IMR-90 (cell line): Measurements from ENCODE around the gene LYRM4. TPM values are rescaled to one million over a fixed set of nuclear protein-coding genes. Genes with fewer than 3 reads are reported as not detected.

Experiments used
- ATAC-seq: fragments of 200-7000 bp; cut with Tn5 transposase; 2 replicates; pipeline ENCODE4 v1.9.1; 2020; ENCODE audit warnings: low read depth, mild to moderate bottlenecking, moderate library complexity
- BruUV-seq: library from RNA; stranded (reverse); fragments of 400-500 nt; replicated peaks from 2 replicates; lab custom pipeline; 2021; lab: Mats Ljungman, UMichigan
- CTCF ChIA-PET: fragments of 300-600 bp; formaldehyde crosslinking; extraction: SDS; loops from one replicate; lab custom pipeline; 2021; ENCODE audit warnings: antibody characterized with exemption; lab: Yijun Ruan, JAX
- POLR2A ChIA-PET: fragments of 300-600 bp; sonication (Branson Sonifier 250); formaldehyde crosslinking; loops from one replicate; lab custom pipeline; 2022; ENCODE audit warnings: antibody characterized with exemption; ENCODE audit not compliant: unreplicated experiment; lab: Charles Lee
- DNase-seq: peaks from one replicate; pipeline ENCODE4 v3.0.0; 2013
- H2AFZ ChIP-seq: replicated peaks from 2 replicates; pipeline ENCODE3; 2013; ENCODE audit warnings: low read length, mild to moderate bottlenecking; ENCODE audit not compliant: poor library complexity
- H2AK5ac ChIP-seq: 2 replicates; pipeline ENCODE4 v1.6.1; 2013; ENCODE audit warnings: low read depth, low read length, inconsistent platforms
- H2AK9ac ChIP-seq: replicated peaks from 2 replicates; pipeline ENCODE3; 2013; ENCODE audit warnings: mild to moderate bottlenecking, low read depth, low read length, moderate library complexity; ENCODE audit not compliant: poor library complexity
- H2BK120ac ChIP-seq: 2 replicates; pipeline ENCODE4 v1.6.1; 2013; ENCODE audit warnings: low read depth, low read length, inconsistent platforms
- H2BK15ac ChIP-seq: 3 replicates; pipeline ENCODE4 v1.6.1; 2013; ENCODE audit warnings: low read depth, low read length, inconsistent platforms
- H2BK20ac ChIP-seq: 2 replicates; pipeline ENCODE4 v1.6.1; 2013; ENCODE audit warnings: low read depth, mild to moderate bottlenecking, inconsistent platforms, low read length, moderate library complexity
- H2BK5ac ChIP-seq: 2 replicates; pipeline ENCODE4 v1.6.1; 2013; ENCODE audit warnings: mild to moderate bottlenecking, low read depth, low read length, inconsistent platforms; ENCODE audit not compliant: poor library complexity, severe bottlenecking
- H3K14ac ChIP-seq: replicated peaks from 2 replicates; pipeline ENCODE4 v1.6.1; 2013; ENCODE audit warnings: low read depth, low read length, inconsistent platforms
- H3K18ac ChIP-seq: 2 replicates; pipeline ENCODE4 v1.6.1; 2013; ENCODE audit warnings: low read depth, low read length, control low read depth
- H3K23ac ChIP-seq: 2 replicates; pipeline ENCODE4 v1.6.1; 2013; ENCODE audit warnings: low read depth, low read length, inconsistent platforms
- H3K27ac ChIP-seq: 2 replicates; pipeline ENCODE4 v1.5.1; 2013; ENCODE audit warnings: mild to moderate bottlenecking, control low read depth, low read length; ENCODE audit not compliant: insufficient read depth
- H3K27me3 ChIP-seq: 2 replicates; pipeline ENCODE4 v1.6.1; 2013; ENCODE audit warnings: low read length; ENCODE audit not compliant: control insufficient read depth, insufficient read depth
- H3K36me3 ChIP-seq: 2 replicates; pipeline ENCODE4 v1.6.1; 2013; ENCODE audit warnings: low read length, mixed read lengths; ENCODE audit not compliant: control insufficient read depth, insufficient read depth
- H3K4ac ChIP-seq: 2 replicates; pipeline ENCODE4 v1.6.1; 2013; ENCODE audit warnings: low read depth, low read length, inconsistent platforms
- H3K4me1 ChIP-seq: 2 replicates; pipeline ENCODE4 v1.6.1; 2013; ENCODE audit warnings: low read length, mixed read lengths; ENCODE audit not compliant: control insufficient read depth, insufficient read depth
- H3K4me2 ChIP-seq: 2 replicates; pipeline ENCODE4 v1.6.1; 2013; ENCODE audit warnings: low read depth, mild to moderate bottlenecking, control low read depth, low read length, moderate library complexity
- H3K4me3 ChIP-seq: 2 replicates; pipeline ENCODE4 v1.5.1; 2013; ENCODE audit warnings: low read depth, mild to moderate bottlenecking, control low read depth, low read length, moderate library complexity; ENCODE audit not compliant: insufficient read depth
- H3K56ac ChIP-seq: 2 replicates; pipeline ENCODE4 v1.6.1; 2013; ENCODE audit warnings: low read length, inconsistent platforms; ENCODE audit not compliant: insufficient read depth; ENCODE audit errors: extremely low read depth
- H3K79me1 ChIP-seq, 2 experiments: 2 replicates each; pipeline ENCODE4 v1.6.1; 2013; ENCODE audit warnings: low read length in 2 of 2, inconsistent platforms in 1 of 2, low read depth in 1 of 2
- H3K9ac ChIP-seq: 2 replicates; pipeline ENCODE4 v1.6.1; 2013; ENCODE audit warnings: low read depth, low read length, control low read depth
- H3K9me1 ChIP-seq: 2 replicates; pipeline ENCODE4 v1.6.1; 2013; ENCODE audit warnings: low read length, inconsistent platforms; ENCODE audit not compliant: insufficient read depth
- H3K9me3 ChIP-seq: 2 replicates; pipeline ENCODE4 v1.6.1; 2013; ENCODE audit warnings: low read length; ENCODE audit not compliant: control insufficient read depth, insufficient read depth
- H4K20me1 ChIP-seq: 2 replicates; pipeline ENCODE4 v1.6.1; 2013; ENCODE audit warnings: low read length, inconsistent platforms; ENCODE audit not compliant: insufficient read depth
- H4K5ac ChIP-seq: 2 replicates; pipeline ENCODE4 v1.6.1; 2013; ENCODE audit warnings: mild to moderate bottlenecking, low read depth, low read length, control low read depth
- H4K8ac ChIP-seq, 2 experiments: 2 replicates each; pipeline ENCODE4 v1.6.1; 2013; ENCODE audit warnings: low read depth in 2 of 2, low read length in 2 of 2, control low read depth in 1 of 2, inconsistent platforms in 1 of 2
- H4K91ac ChIP-seq: 2 replicates; pipeline ENCODE4 v1.6.1; 2013; ENCODE audit warnings: low read depth, low read length, inconsistent platforms; ENCODE audit not compliant: insufficient read depth
- CEBPB ChIP-seq: IDR thresholded peaks from 2 replicates; pipeline ENCODE4 v1.6.1; 2012; ENCODE audit warnings: low read depth, low read length, improper control_type of control experiment
- FOS ChIP-seq: fragments of 150-350 bp; IDR thresholded peaks from 2 replicates; pipeline ENCODE4 v1.6.1; 2016; ENCODE audit warnings: low read depth, low read length
- MXI1 ChIP-seq: IDR thresholded peaks from 2 replicates; pipeline ENCODE4 v1.6.1; 2012; ENCODE audit warnings: low read depth, mild to moderate bottlenecking, low read length, moderate library complexity, borderline replicate concordance
- WGBS, 2 experiments: methylation state at CpG; one replicate each; pipeline versions ENCODE4 v1.1.5 to v1.1.7; 2013; ENCODE audit warnings: missing lambda C conversion rate in 2 of 2; ENCODE audit not compliant: insufficient read length in 1 of 2; ENCODE audit errors: extremely low coverage in 2 of 2; 5-methylcytosine and 5-hydroxymethylcytosine counted together
- dilution Hi-C: fragments of 300-500 bp; cut with HindIII; formaldehyde crosslinking; loops from one replicate; pipeline ENCODE4 v1.14.3; 2018; ENCODE audit warnings: low sequenced_read_pairs; ENCODE audit not compliant: unreplicated experiment
- in situ Hi-C: fragments of 300-500 bp; cut with MboI; formaldehyde crosslinking; loops from 3 replicates; pipeline ENCODE4 v1.14.3; 2019; ENCODE audit warnings: low sequenced_read_pairs, inconsistent platforms, mixed read lengths
- intact Hi-C: fragments of 100-400 bp; cut with micrococcal nuclease; formaldehyde crosslinking; loops from 2 replicates; pipeline ENCODE4 v1.10.0; 2022
- polyA plus RNA-seq, 3 experiments: library from polyadenylated mRNA; depleted of rRNA; stranded (reverse); fragments of >200 nt; gene quantifications; 2 replicates each; pipeline ENCODE4 v1.2.3, GENCODE V29; 2012; ENCODE audit warnings: low replicate concordance in 1 of 3
- total RNA-seq: library from RNA; depleted of rRNA; stranded (reverse); fragments of >200 nt; gene quantifications from 2 replicates; pipeline ENCODE4 v1.2.3, GENCODE V29; 2012

The LYRM4 gene
- total and polyA plus RNA-seq, 2 of the 4 experiments (the other 2 are of a cell fraction): 11.5 to 26.6 TPM

DNA sequence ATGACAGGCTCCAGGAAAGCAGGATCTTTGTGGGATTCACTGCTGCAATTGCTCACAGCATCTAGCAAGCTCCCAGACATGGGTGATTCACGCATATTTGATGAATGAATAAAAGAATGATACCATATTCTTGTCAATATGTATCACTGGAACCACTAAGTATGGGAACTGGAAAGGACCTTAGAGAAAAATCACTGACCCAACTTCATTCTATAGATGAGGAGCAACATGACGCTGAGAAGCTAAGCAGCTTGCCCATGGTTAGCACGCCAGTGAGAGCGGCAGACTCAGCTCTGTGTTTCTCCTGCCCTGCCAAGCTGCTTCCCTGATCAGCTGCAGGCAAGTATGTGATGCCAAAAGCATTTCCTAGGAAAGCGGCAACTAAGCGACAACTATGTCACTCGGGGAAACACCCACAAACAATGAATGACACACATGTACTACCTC, 108.8 kb downstream of the LYRM4 start:
- H3K56ac ChIP-seq: no peak overlapping the region
- peak overlapping the region; percentile 65 for H2AFZ ChIP-seq
- no peaks in the 10 kb centered on the region for H4K20me1 ChIP-seq
- H2BK5ac ChIP-seq: no peak overlapping the region
- no peak overlapping the region for H2AK9ac ChIP-seq
- no TSS peak for BruUV-seq
- DNase-seq: peak; percentile 87
- POLR2A ChIA-PET: no interaction called here
- H4K8ac ChIP-seq: peak overlapping the region in 1 of 2 experiments; percentile 28; a peak in 2 of 4 replicates
- no peak overlapping the region for H3K9ac ChIP-seq
- no peak overlapping the region for H3K4me3 ChIP-seq
- in situ Hi-C loops: no loop called here
- no peak overlapping the region for H2BK20ac ChIP-seq
- no peak overlapping the region for H4K5ac ChIP-seq
- H3K27ac ChIP-seq: no peak overlapping the region
- H2BK120ac ChIP-seq: peak overlapping the region; percentile 1; the same call in 1 of the 2 replicates
- H3K27me3 ChIP-seq: no peaks in the 10 kb centered on the region
- H3K9me3 ChIP-seq: no peaks in the 10 kb centered on the region
- H3K18ac ChIP-seq: no peak overlapping the region
- H2AK5ac ChIP-seq: peak overlapping the region; percentile 54; the same call in 1 of the 2 replicates
- intact Hi-C loops: no loop called here
- no peak overlapping the region for H3K4ac ChIP-seq
- H2BK15ac ChIP-seq: peak overlapping the region; percentile 74; the same call in 1 of the 3 replicates
- ATAC-seq: peak; percentile 72
- H3K9me1 ChIP-seq: no peaks in the 10 kb centered on the region; the same call in 1 of the 2 replicates
- peak overlapping the region; percentile 25; the same call in 1 of the 2 replicates for H3K4me2 ChIP-seq
- CTCF ChIA-PET: interaction anchor here (1.2 kb wide), 1 partner anchor 8 kb away, joined by 7 read pairs; no protein-coding TSS in a partner anchor
- dilution Hi-C loops: no loop called here
- no peak overlapping the region for H3K23ac ChIP-seq
- peak; percentile 52; the same call in 1 of the 2 replicates for TF ChIP-seq FOS
- TF ChIP-seq CEBPB: peak; percentile 64
- no peak for TF ChIP-seq MXI1
- H3K36me3 ChIP-seq: no peaks in the 10 kb centered on the region
- 62% methylated on average over 2 of the region's 7 CpGs; no CpG with 5 or more reads in 1 of the 2 experiments for WGBS, 2 experiments
- 0 out of 2 replicates have a peak overlapping the region, but pooled peaks have one; percentile 6 for H4K91ac ChIP-seq
- peaks cover 0 to 3% of the 10 kb centered on the region in 2 experiments; a peak in 2 of 4 replicates for H3K79me1 ChIP-seq
- no peak overlapping the region for H3K14ac ChIP-seq
- peaks cover 4% of the 10 kb centered on the region; the same call in 1 of the 2 replicates for H3K4me1 ChIP-seq
